DOHH2 (cell line): ENCODE results near the gene MAOA.

Experiments used
- EZH2phosphoT487 ChIP-seq: fragments of 200-600 bp; sonication (generic); IDR thresholded peaks from 2 replicates; pipeline ENCODE4 v1.6.1; 2017; ENCODE audit warnings: borderline replicate concordance, mild to moderate bottlenecking, antibody characterized with exemption, low read length, moderate library complexity, mixed read lengths
- TF ChIP-seq, protein P1 (sequence below): fragments of 200-600 bp; sonication (generic); IDR thresholded peaks from one replicate; pipeline ENCODE4 v1.5.1; 2014; ENCODE audit warnings: antibody characterized with exemption, mild to moderate bottlenecking, low read depth, low read length; ENCODE audit not compliant: poor library complexity, severe bottlenecking

DNA sequence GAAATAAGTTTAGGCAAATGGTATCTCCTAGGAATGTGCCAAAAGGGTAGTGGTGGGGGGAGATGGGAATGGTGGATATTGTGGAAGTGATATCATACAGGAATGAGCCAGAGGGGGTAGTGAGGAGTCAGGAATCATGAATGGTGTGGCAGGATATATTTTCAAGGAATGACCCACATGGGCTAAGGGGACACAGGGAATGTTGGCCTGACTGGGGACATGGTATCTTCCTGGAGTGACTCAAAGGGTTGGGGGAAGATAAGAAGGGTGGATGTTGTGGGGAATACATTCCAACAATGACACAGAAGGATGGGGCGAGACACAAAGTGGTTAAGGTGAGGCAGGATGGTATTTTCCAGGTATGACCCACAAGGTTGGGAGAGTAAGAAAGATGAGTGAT is 60.6 kb downstream of the MAOA start:
- TF ChIP-seq, protein P1, sequence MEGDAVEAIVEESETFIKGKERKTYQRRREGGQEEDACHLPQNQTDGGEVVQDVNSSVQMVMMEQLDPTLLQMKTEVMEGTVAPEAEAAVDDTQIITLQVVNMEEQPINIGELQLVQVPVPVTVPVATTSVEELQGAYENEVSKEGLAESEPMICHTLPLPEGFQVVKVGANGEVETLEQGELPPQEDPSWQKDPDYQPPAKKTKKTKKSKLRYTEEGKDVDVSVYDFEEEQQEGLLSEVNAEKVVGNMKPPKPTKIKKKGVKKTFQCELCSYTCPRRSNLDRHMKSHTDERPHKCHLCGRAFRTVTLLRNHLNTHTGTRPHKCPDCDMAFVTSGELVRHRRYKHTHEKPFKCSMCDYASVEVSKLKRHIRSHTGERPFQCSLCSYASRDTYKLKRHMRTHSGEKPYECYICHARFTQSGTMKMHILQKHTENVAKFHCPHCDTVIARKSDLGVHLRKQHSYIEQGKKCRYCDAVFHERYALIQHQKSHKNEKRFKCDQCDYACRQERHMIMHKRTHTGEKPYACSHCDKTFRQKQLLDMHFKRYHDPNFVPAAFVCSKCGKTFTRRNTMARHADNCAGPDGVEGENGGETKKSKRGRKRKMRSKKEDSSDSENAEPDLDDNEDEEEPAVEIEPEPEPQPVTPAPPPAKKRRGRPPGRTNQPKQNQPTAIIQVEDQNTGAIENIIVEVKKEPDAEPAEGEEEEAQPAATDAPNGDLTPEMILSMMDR = no peak
- no peak for TF ChIP-seq EZH2phosphoT487
